K562 (cell line): ENCODE results near the gene PTPRO. TPM values are rescaled to one million over a fixed set of nuclear protein-coding genes. Genes with fewer than 3 reads are reported as not detected.

ENCODE experiments used
- GTF2F1 ChIP-seq: IDR thresholded peaks from 2 replicates; pipeline ENCODE4 v1.6.1; 2011; ENCODE audit warnings: low read depth, low read length, improper control_type of control experiment
- ZNF551 ChIP-seq: fragments of 250-450 bp; sonication (Bioruptor Pico); IDR thresholded peaks from 2 replicates; pipeline ENCODE4 v1.5.0; 2021; ENCODE audit warnings: mild to moderate bottlenecking, moderate library complexity
- polyA plus RNA-seq, 8 experiments: library from polyadenylated mRNA; depleted of rRNA in 4 of 8; stranded (reverse) in 5 of 8; unstranded in 3 of 8; fragments of >200 nt; fragmentation: Nextera tagmentation in 2 of 8; fragmentation: Illumina TruSeq in 1 of 8; extraction: Ambion mirVana in 2 of 8; extraction: Trizol in 1 of 8; gene quantifications; 2 replicates each; pipeline versions ENCODE4 v1.2.1 to v1.2.3, GENCODE V29; 2011 to 2014; ENCODE audit warnings: inconsistent platforms in 1 of 8, missing spikeins in 1 of 8
- total RNA-seq, 7 experiments: library from RNA; depleted of rRNA in 6 of 7; stranded (reverse); fragments of >200 nt in 6 of 7; fragmentation: Illumina TruSeq in 2 of 7; extraction: Trizol in 2 of 7; gene quantifications; 2 replicates each; pipeline versions ENCODE4 v1.2.1 to v1.2.3, GENCODE V29; 2011 to 2021; ENCODE audit warnings: low replicate concordance in 1 of 7
- TF ChIP-seq, protein P1 (sequence below), 2 experiments: fragments of 450-650 bp; formaldehyde crosslinking in 1 of 2; IDR thresholded peaks; 2 replicates each; pipeline versions ENCODE4 v1.4.0 to v1.6.1; 2014 to 2020; ENCODE audit warnings: mild to moderate bottlenecking in 2 of 2, borderline replicate concordance in 1 of 2, low read depth in 1 of 2
- TF ChIP-seq, protein P2 (sequence below), 2 experiments: fragments of 450-650 bp in 1 of 2; sonication (generic) in 1 of 2; formaldehyde crosslinking in 1 of 2; IDR thresholded peaks; 2 replicates each; pipeline versions ENCODE4 v1.7.1 to v1.9.0; 2016 to 2022; ENCODE audit warnings: inconsistent platforms in 1 of 2, mild to moderate bottlenecking in 1 of 2, missing genetic modification reagents in 1 of 2

The PTPRO gene
- total and polyA plus RNA-seq, 9 of the 15 experiments (the other 6 are each of a cell fraction or from before 2014, with no cell fraction given) = 0.22 TPM; not detected in 8

DNA sequence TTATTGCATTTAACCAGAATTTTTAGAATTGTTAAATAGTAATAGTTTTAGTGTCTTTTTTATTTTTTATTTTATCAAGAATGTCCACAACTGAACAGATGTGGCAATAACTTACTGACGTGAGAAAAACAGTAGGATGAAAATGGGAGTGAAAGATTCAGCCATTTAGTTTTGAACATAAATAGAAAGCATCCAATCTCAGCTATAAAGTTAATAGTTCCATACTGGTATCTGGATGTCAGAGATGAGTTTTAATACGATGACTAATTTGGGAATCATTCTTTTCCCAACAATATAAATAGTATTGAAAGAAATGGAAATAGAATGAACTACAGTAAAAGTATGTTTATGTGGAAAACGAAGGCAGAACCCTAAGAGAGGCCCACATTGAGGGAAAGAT is 307.5 kb downstream of the PTPRO start (continued):
- TF ChIP-seq, protein P1, sequence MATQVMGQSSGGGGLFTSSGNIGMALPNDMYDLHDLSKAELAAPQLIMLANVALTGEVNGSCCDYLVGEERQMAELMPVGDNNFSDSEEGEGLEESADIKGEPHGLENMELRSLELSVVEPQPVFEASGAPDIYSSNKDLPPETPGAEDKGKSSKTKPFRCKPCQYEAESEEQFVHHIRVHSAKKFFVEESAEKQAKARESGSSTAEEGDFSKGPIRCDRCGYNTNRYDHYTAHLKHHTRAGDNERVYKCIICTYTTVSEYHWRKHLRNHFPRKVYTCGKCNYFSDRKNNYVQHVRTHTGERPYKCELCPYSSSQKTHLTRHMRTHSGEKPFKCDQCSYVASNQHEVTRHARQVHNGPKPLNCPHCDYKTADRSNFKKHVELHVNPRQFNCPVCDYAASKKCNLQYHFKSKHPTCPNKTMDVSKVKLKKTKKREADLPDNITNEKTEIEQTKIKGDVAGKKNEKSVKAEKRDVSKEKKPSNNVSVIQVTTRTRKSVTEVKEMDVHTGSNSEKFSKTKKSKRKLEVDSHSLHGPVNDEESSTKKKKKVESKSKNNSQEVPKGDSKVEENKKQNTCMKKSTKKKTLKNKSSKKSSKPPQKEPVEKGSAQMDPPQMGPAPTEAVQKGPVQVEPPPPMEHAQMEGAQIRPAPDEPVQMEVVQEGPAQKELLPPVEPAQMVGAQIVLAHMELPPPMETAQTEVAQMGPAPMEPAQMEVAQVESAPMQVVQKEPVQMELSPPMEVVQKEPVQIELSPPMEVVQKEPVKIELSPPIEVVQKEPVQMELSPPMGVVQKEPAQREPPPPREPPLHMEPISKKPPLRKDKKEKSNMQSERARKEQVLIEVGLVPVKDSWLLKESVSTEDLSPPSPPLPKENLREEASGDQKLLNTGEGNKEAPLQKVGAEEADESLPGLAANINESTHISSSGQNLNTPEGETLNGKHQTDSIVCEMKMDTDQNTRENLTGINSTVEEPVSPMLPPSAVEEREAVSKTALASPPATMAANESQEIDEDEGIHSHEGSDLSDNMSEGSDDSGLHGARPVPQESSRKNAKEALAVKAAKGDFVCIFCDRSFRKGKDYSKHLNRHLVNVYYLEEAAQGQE (IDR thresholded peaks at IDR 0.05; ENCODE audit: borderline replicate concordance) = no peak
- TF ChIP-seq, protein P1 (CRISPR knock-in tag; IDR thresholded peaks at IDR 0.05; ENCODE audit: low read depth) = no peak
- TF ChIP-seq ZNF551 (CRISPR knock-in tag) (no peak), GTF2F1 (no peak)
- TF ChIP-seq, protein P2, sequence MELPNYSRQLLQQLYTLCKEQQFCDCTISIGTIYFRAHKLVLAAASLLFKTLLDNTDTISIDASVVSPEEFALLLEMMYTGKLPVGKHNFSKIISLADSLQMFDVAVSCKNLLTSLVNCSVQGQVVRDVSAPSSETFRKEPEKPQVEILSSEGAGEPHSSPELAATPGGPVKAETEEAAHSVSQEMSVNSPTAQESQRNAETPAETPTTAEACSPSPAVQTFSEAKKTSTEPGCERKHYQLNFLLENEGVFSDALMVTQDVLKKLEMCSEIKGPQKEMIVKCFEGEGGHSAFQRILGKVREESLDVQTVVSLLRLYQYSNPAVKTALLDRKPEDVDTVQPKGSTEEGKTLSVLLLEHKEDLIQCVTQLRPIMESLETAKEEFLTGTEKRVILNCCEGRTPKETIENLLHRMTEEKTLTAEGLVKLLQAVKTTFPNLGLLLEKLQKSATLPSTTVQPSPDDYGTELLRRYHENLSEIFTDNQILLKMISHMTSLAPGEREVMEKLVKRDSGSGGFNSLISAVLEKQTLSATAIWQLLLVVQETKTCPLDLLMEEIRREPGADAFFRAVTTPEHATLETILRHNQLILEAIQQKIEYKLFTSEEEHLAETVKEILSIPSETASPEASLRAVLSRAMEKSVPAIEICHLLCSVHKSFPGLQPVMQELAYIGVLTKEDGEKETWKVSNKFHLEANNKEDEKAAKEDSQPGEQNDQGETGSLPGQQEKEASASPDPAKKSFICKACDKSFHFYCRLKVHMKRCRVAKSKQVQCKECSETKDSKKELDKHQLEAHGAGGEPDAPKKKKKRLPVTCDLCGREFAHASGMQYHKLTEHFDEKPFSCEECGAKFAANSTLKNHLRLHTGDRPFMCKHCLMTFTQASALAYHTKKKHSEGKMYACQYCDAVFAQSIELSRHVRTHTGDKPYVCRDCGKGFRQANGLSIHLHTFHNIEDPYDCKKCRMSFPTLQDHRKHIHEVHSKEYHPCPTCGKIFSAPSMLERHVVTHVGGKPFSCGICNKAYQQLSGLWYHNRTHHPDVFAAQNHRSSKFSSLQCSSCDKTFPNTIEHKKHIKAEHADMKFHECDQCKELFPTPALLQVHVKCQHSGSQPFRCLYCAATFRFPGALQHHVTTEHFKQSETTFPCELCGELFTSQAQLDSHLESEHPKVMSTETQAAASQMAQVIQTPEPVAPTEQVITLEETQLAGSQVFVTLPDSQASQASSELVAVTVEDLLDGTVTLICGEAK (IDR thresholded peaks at IDR 0.05) = no peak
- TF ChIP-seq, protein P2 (CRISPR knock-in tag; IDR thresholded peaks at IDR 0.05) = no peak
- TF ChIP-seq, all 486 proteins: peak for 0
